Heart left ventricle (tissue), 16 donors: ENCODE results near the gene CSMD2. TPM values are rescaled to one million over a fixed set of nuclear protein-coding genes. Genes with fewer than 3 reads are reported as not detected.

ENCODE experiments used
- ATAC-seq, 4 donors: fragments of 200-7000 bp; cut with Tn5 transposase; one replicate each; pipeline ENCODE4 v1.9.1; 2020 to 2022; ENCODE audit warnings: moderate library complexity in 4 of 4, mild to moderate bottlenecking in 3 of 4, moderate number of reproducible peaks in 1 of 4
- DNase-seq, 5 donors: peaks; one replicate each; pipeline ENCODE4 v3.0.0-alpha.2; 2020
- H3K27ac ChIP-seq, 12 donors: fragments of 200-600 bp; sonication (generic) in 4 of 12; one replicate each; pipeline versions ENCODE4 v1.5.0 to v1.8.0; 2016 to 2022; ENCODE audit warnings: mild to moderate bottlenecking in 2 of 12
- H3K27me3 ChIP-seq, 9 donors: fragments of 200-600 bp; sonication (generic) in 2 of 9; one replicate each; pipeline versions ENCODE4 v1.5.1 to v1.8.0; 2016 to 2022; ENCODE audit warnings: mild to moderate bottlenecking in 3 of 9
- H3K36me3 ChIP-seq, 9 donors: fragments of 200-600 bp; sonication (generic) in 2 of 9; one replicate each; pipeline versions ENCODE4 v1.5.0 to v1.8.0; 2018 to 2022; ENCODE audit warnings: mild to moderate bottlenecking in 2 of 9
- H3K4me1 ChIP-seq, 12 donors: fragments of 200-600 bp; sonication (generic) in 4 of 12; one replicate each; pipeline versions ENCODE4 v1.5.0 to v1.8.0; 2016 to 2022; ENCODE audit warnings: mild to moderate bottlenecking in 3 of 12
- H3K4me3 ChIP-seq, 12 donors: fragments of 200-600 bp; sonication (generic) in 4 of 12; one replicate each; pipeline versions ENCODE4 v1.5.0 to v1.8.0; 2017 to 2022; ENCODE audit warnings: mild to moderate bottlenecking in 9 of 12, moderate library complexity in 4 of 12
- H3K9me3 ChIP-seq, 12 donors: fragments of 200-600 bp; sonication (generic) in 4 of 12; one replicate each; pipeline versions ENCODE4 v1.5.0 to v1.8.0; 2016 to 2022; ENCODE audit warnings: mild to moderate bottlenecking in 1 of 12
- CTCF ChIP-seq, 12 donors: fragments of 200-600 bp; sonication (generic) in 4 of 12; IDR thresholded peaks; one replicate each; pipeline versions ENCODE4 v1.5.0 to v1.8.0; 2018 to 2022; ENCODE audit warnings: antibody characterized with exemption in 12 of 12, mild to moderate bottlenecking in 5 of 12
- POLR2A ChIP-seq, 2 donors: fragments of 450-650 bp; IDR thresholded peaks; one replicate each; pipeline ENCODE4 v1.6.1; 2017; ENCODE audit warnings: antibody characterized with exemption in 2 of 2, mild to moderate bottlenecking in 2 of 2, moderate library complexity in 2 of 2
- WGBS, 4 donors: extraction: QIAGEN DNeasy Blood & Tissue Kit in 2 of 4; methylation state at CpG; one replicate each; pipeline versions ENCODE4 v1.1.5 to v1.1.7; 2013 to 2018; 5-methylcytosine and 5-hydroxymethylcytosine counted together
- intact Hi-C, 10 donors: fragments of 100-400 bp; cut with DNase I; formaldehyde crosslinking; loops; one replicate each; pipeline versions ENCODE4 v1.11.1 to v1.14.2; 2022
- polyA plus RNA-seq, 2 donors: library from polyadenylated mRNA; stranded (reverse); fragments of 200-250 nt; gene quantifications; one replicate each; pipeline ENCODE4 v1.2.3, GENCODE V29; 2013
- total RNA-seq, 9 donors: library from RNA; depleted of rRNA in 2 of 9; stranded (reverse); fragments of >200 nt in 2 of 9; fragmentation: NEBNext Ultra II Directional in 3 of 9; extraction: Animal tissue kit (Norgen Biotek cat#: 25700) in 3 of 9; gene quantifications; one replicate each; pipeline versions ENCODE4 v1.1.0 to v1.2.4, GENCODE V29; 2016 to 2023
- donor health status: ischemic (EF 13 %, LVEDD 7.1; RV severe dilation, severe dysfunction).
- donor health status: healthy with polysubstance abuse.
- donor health status: DM: no; HTN: yes; CAD: no.
- donor health status: DM: no; HTN: no; CAD: no.
- donor health status: ischemic (EF 25% LVEDD 6.9; RV normal size, moderate dysfunction).
- donor health status: ischemic (EF 25% LVEDD 5.7; RV mildly dilated, moderate dysfunction).
- donor health status: healthy.
- donor health status: DM: yes; HTN: yes; CAD: no.
- donor health status: ischemic (EF 35%, LVEDD 5.7; RV mildly dilated, moderate dysfunction).
- donor health status: nonischemic (EF 11% LVEDD 7.7; RV severe dilation, severe dysfunction).
- donor health status: DM: yes; HTN: yes; CAD: no.
- donor health status: PGD.
- donor health status: ischemic (EF 29% LVEDD 5.4; RV normal size, mild dysfunction).
- donor health status: nonischemic (EF 23%, LVEDD 6.1; RV moderate dilation, normal function).

The CSMD2 gene
- total and polyA plus RNA-seq, 11 donors, result 0.02 to 0.79 (median 0.22) TPM

GRCh38 chr1:33902486-33903209 lies 262.4 kb downstream of the CSMD2 start:
- TF ChIP-seq POLR2A (IDR thresholded peaks at IDR 0.05) (no peak), CTCF (IDR thresholded peaks at IDR 0.05) (no peak)
- Histone ChIP-seq H3K36me3 (no peaks in the 10 kb centered on the region), H3K27ac (peak overlapping the region in 4 of 12 donors; percentile 11 to 62 (median 34)), H3K4me1 (peaks cover 0 to 21% (median 0%) of the 10 kb centered on the region in 12 donors), H3K4me3 (no peak overlapping the region), H3K27me3 (no peaks in the 10 kb centered on the region), H3K9me3 (no peaks in the 10 kb centered on the region)
- ATAC-seq (peak; percentile 26 to 71 (median 61)), DNase-seq (peak in 1 of 5 donors; percentile 9)
- intact Hi-C loops, result no loop called here
- 19 to 36% (median 26%) methylated on average over 6 of the region's 6 CpGs for WGBS, 4 donors

- H3K4me3 ChIP-seq, result no peak overlapping the region
- no peak for ATAC-seq
- no peak for DNase-seq
- intact Hi-C loops, result no loop called here
- no peaks in the 10 kb centered on the region for H3K9me3 ChIP-seq
- H3K27me3 ChIP-seq, result no peaks in the 10 kb centered on the region
- peaks cover 0 to 21% (median 0%) of the 10 kb centered on the region in 12 donors for H3K4me1 ChIP-seq
- TF ChIP-seq CTCF (IDR thresholded peaks at IDR 0.05), result no peak
- no peak for TF ChIP-seq POLR2A (IDR thresholded peaks at IDR 0.05)
- no peak overlapping the region for H3K27ac ChIP-seq
- no peaks in the 10 kb centered on the region for H3K36me3 ChIP-seq
- 69 to 87% (median 72%) methylated on average over 3 of the region's 3 CpGs for WGBS, 4 donors
These were observed 265.3 kb downstream of the CSMD2 start for GRCh38 chr1:33899746-33900145.

- H3K36me3 ChIP-seq, result no peaks in the 10 kb centered on the region
- peak in 2 of 4 donors; percentile 29 to 31 for ATAC-seq
- peak in 1 of 5 donors; percentile 10 for DNase-seq
- TF ChIP-seq CTCF (IDR thresholded peaks at IDR 0.05) (no peak), POLR2A (IDR thresholded peaks at IDR 0.05) (no peak)
- H3K4me1 ChIP-seq, result peaks cover 0 to 23% (median 0%) of the 10 kb centered on the region in 12 donors
- H3K9me3 ChIP-seq, result no peaks in the 10 kb centered on the region
- intact Hi-C loops, result no loop called here
- 40 to 64% (median 48%) methylated on average over 9 of the region's 9 CpGs for WGBS, 4 donors
- H3K4me3 ChIP-seq, result no peak overlapping the region
- H3K27me3 ChIP-seq, result no peaks in the 10 kb centered on the region
- H3K27ac ChIP-seq, result peak overlapping the region in 1 of 12 donors; percentile 29
These were observed 266.1 kb downstream of the CSMD2 start for GRCh38 chr1:33898881-33899280.

- DNase-seq (no peak), ATAC-seq (no peak)
- TF ChIP-seq CTCF (IDR thresholded peaks at IDR 0.05) (peak in 1 of 12 donors; percentile 8), POLR2A (IDR thresholded peaks at IDR 0.05) (no peak)
- Histone ChIP-seq H3K36me3 (no peaks in the 10 kb centered on the region), H3K4me1 (peaks cover 0 to 25% (median 0%) of the 10 kb centered on the region in 12 donors), H3K27me3 (no peaks in the 10 kb centered on the region), H3K9me3 (no peaks in the 10 kb centered on the region), H3K27ac (peak overlapping the region in 1 of 12 donors; percentile 29), H3K4me3 (no peak overlapping the region)
- WGBS, 4 donors, result 46 to 62% (median 53%) methylated on average over 3 of the region's 3 CpGs
- intact Hi-C loops, result no loop called here
These were observed 266.6 kb downstream of the CSMD2 start for GRCh38 chr1:33898406-33898805.
